H1 (cell line): Measurements from ENCODE around the gene SEC22C. TPM values are rescaled to one million over a fixed set of nuclear protein-coding genes. Genes with fewer than 3 reads are reported as not detected.

ENCODE experiments used
- polyA plus RNA-seq, 7 experiments: library from polyadenylated mRNA; depleted of rRNA in 3 of 7; stranded (reverse) in 5 of 7; unstranded in 2 of 7; fragments of >200 nt in 5 of 7; fragments of 200-250 nt in 2 of 7; gene quantifications; 1 replicate in 5 of 7; 2 replicates in 1 of 7; 4 replicates in 1 of 7; pipeline versions ENCODE4 v1.2.1 to v1.2.3, GENCODE V29; 2011 to 2013; ENCODE audit warnings: missing spikeins in 2 of 7, mixed read lengths in 2 of 7
- total RNA-seq: library from RNA; stranded (reverse); fragmentation: NEBNext Ultra II Directional; extraction: Animal tissue kit (Norgen Biotek cat#: 25700); gene quantifications from 2 replicates; pipeline ENCODE4 v1.2.1, GENCODE V29; 2021

The SEC22C gene
- total and polyA plus RNA-seq, 2 of the 8 experiments (the other 6 are each of a cell fraction or from before 2014, with no cell fraction given): 23.4 to 38.3 TPM

Other genes with a start within 250 kb of the SEC22C start
- gene LYZL4, start 171.4 kb downstream of the SEC22C start, total RNA-seq: not detected in 2 replicates
- gene LYZL4, start 171.4 kb downstream of the SEC22C start, polyA plus RNA-seq (2011; rRNA removed): not detected in 2 replicates
- 10.1 and 11.3 TPM in 2 replicates for gene VIPR1, start 79.3 kb downstream of the SEC22C start, total RNA-seq
- 7.8 and 11.1 TPM in 2 replicates for gene VIPR1, start 79.3 kb downstream of the SEC22C start, polyA plus RNA-seq (2011; rRNA removed)
- 80.7 and 82.7 TPM in 2 replicates for gene SS18L2, start 8.9 kb upstream of the SEC22C start, total RNA-seq
- 32.1 and 61.2 TPM in 2 replicates for gene SS18L2, start 8.9 kb upstream of the SEC22C start, polyA plus RNA-seq (2011; rRNA removed)
- gene NKTR, start 18.7 kb upstream of the SEC22C start, total RNA-seq: 56.6 and 62.2 TPM in 2 replicates
- 17.9 and 24.1 TPM in 2 replicates for gene NKTR, start 18.7 kb upstream of the SEC22C start, polyA plus RNA-seq (2011; rRNA removed)
- 4.0 and 4.1 TPM in 2 replicates for gene ZBTB47, start 71.7 kb upstream of the SEC22C start, total RNA-seq
- 2.8 and 3.7 TPM in 2 replicates for gene ZBTB47, start 71.7 kb upstream of the SEC22C start, polyA plus RNA-seq (2011; rRNA removed)
- gene KLHL40, start 103.6 kb upstream of the SEC22C start, total RNA-seq: not detected in 2 replicates
- 0.02 TPM in 1 of 2 replicates, not detected in the other for gene KLHL40, start 103.6 kb upstream of the SEC22C start, polyA plus RNA-seq (2011; rRNA removed)
- gene HHATL, start 120.8 kb upstream of the SEC22C start, total RNA-seq: not detected in 2 replicates
- gene HHATL, start 120.8 kb upstream of the SEC22C start, polyA plus RNA-seq (2011; rRNA removed): 0.16 and 0.18 TPM in 2 replicates
- gene CCDC13, start 191.3 kb upstream of the SEC22C start, total RNA-seq: not detected in 2 replicates
- gene CCDC13, start 191.3 kb upstream of the SEC22C start, polyA plus RNA-seq (2011; rRNA removed): 0.06 and 0.09 TPM in 2 replicates
- gene HIGD1A, start 222.5 kb upstream of the SEC22C start, total RNA-seq: 94.7 and 95.4 TPM in 2 replicates
- 33.5 and 67.3 TPM in 2 replicates for gene HIGD1A, start 222.5 kb upstream of the SEC22C start, polyA plus RNA-seq (2011; rRNA removed)
- gene ACKR2, start 227.5 kb upstream of the SEC22C start, total RNA-seq: 0.09 and 0.17 TPM in 2 replicates
- gene ACKR2, start 227.5 kb upstream of the SEC22C start, polyA plus RNA-seq (2011; rRNA removed): 0.09 and 0.12 TPM in 2 replicates